MCF 10A (cell line): ENCODE data around the gene CCDC32. TPM values are rescaled to one million over a fixed set of nuclear protein-coding genes. Genes with fewer than 3 reads are reported as not detected.

Experiments used
- BruUV-seq: library from RNA; stranded (reverse); fragments of 400-500 nt; replicated peaks from 2 replicates; lab custom pipeline; 2021; lab: Mats Ljungman, UMichigan
- CTCF ChIA-PET: fragments of 300-600 bp; sonication (Branson Sonifier 250); formaldehyde crosslinking; extraction: SDS; loops from one replicate; lab custom pipeline; 2021; ENCODE audit warnings: antibody characterized with exemption, inconsistent platforms; lab: Yijun Ruan, JAX
- POLR2A ChIA-PET: fragments of 300-600, 350-650 bp; sonication (Branson Sonifier 250); formaldehyde crosslinking; extraction: SDS; loops from one replicate; lab custom pipeline; 2020; ENCODE audit warnings: antibody characterized with exemption, inconsistent platforms; lab: Yijun Ruan, JAX
- DNase-seq: peaks from one replicate; pipeline ENCODE4 v3.0.0-alpha.2; 2018; ENCODE audit not compliant: unreplicated experiment
- H3K27ac Mint-ChIP-seq: one replicate; pipeline ENCODE4 v1.8.0; 2022; ENCODE audit warnings: mild to moderate bottlenecking, low read depth, mixed read lengths; ENCODE audit not compliant: unreplicated experiment
- H3K27me3 Mint-ChIP-seq: one replicate; pipeline ENCODE4 v1.8.0; 2022; ENCODE audit warnings: mixed read lengths; ENCODE audit not compliant: insufficient read depth, unreplicated experiment
- H3K36me3 Mint-ChIP-seq: one replicate; pipeline ENCODE4 v1.8.0; 2022; ENCODE audit warnings: mild to moderate bottlenecking, moderate library complexity, mixed read lengths; ENCODE audit not compliant: insufficient read depth, unreplicated experiment
- H3K4me1 Mint-ChIP-seq: one replicate; pipeline ENCODE4 v1.8.0; 2022; ENCODE audit warnings: mixed read lengths; ENCODE audit not compliant: insufficient read depth, unreplicated experiment
- H3K4me3 Mint-ChIP-seq: one replicate; pipeline ENCODE4 v1.8.0; 2022; ENCODE audit warnings: mild to moderate bottlenecking, moderate library complexity, mixed read lengths; ENCODE audit not compliant: unreplicated experiment
- H3K9me3 Mint-ChIP-seq: one replicate; pipeline ENCODE4 v1.8.0; 2022; ENCODE audit warnings: mixed read lengths; ENCODE audit not compliant: unreplicated experiment
- CTCF ChIP-seq: fragments of 200-600 bp; IDR thresholded peaks from one replicate; pipeline ENCODE4 v1.8.0; 2022; ENCODE audit warnings: antibody characterized with exemption, mild to moderate bottlenecking; ENCODE audit not compliant: unreplicated experiment
- intact Hi-C: fragments of 100-400 bp; cut with micrococcal nuclease; formaldehyde crosslinking; loops from 2 replicates; pipeline ENCODE4 v1.14.1; 2022
- total RNA-seq: library from RNA; stranded (reverse); gene quantifications from 2 replicates; pipeline ENCODE4 v1.2.3, GENCODE V29; 2022

The CCDC32 gene
- total RNA-seq, 1 experiment from 2014 or later, result 18.1 TPM

GRCh38 chr15:40600956-40601355, 36.1 kb upstream of the CCDC32 start:
- no peak overlapping the region for H3K4me3 Mint-ChIP-seq
- CTCF ChIA-PET, result interaction anchor here (1.6 kb wide), 1 partner anchor 8 kb away, joined by 5 read pairs; no protein-coding TSS in a partner anchor
- H3K27ac Mint-ChIP-seq, result no peak overlapping the region
- H3K36me3 Mint-ChIP-seq, result no peaks in the 10 kb centered on the region
- TF ChIP-seq CTCF, result no peak
- POLR2A ChIA-PET, result interaction anchor here (0.8 kb wide), 1 partner anchor 11 kb away, joined by 6 read pairs; no protein-coding TSS in a partner anchor
- no peaks in the 10 kb centered on the region for H3K4me1 Mint-ChIP-seq
- intact Hi-C loops, result no loop called here
- H3K9me3 Mint-ChIP-seq, result no peaks in the 10 kb centered on the region
- DNase-seq, result no peak
- BruUV-seq, result no TSS peak
- H3K27me3 Mint-ChIP-seq, result no peaks in the 10 kb centered on the region

- POLR2A ChIA-PET, result interaction anchor here (1.0 to 1.2 kb wide), 2 partner anchors 10 to 247 kb away, joined by 4 read pairs; no protein-coding TSS in a partner anchor
- H3K9me3 Mint-ChIP-seq, result no peaks in the 10 kb centered on the region
- H3K4me3 Mint-ChIP-seq, result no peak overlapping the region
- CTCF ChIA-PET, result interaction anchor here (0.5 to 1.4 kb wide), 5 partner anchors 21 to 586 kb away, joined by 3 to 7 read pairs (median 3); no protein-coding TSS in a partner anchor
- peaks cover 4% of the 10 kb centered on the region for H3K36me3 Mint-ChIP-seq
- no peak overlapping the region for H3K27ac Mint-ChIP-seq
- no peak for DNase-seq
- no peaks in the 10 kb centered on the region for H3K27me3 Mint-ChIP-seq
- H3K4me1 Mint-ChIP-seq, result peaks cover 6% of the 10 kb centered on the region
- intact Hi-C loops, result loop anchor here (10.0 kb wide), 1 partner anchor 166 kb away; the partner anchor contains the start of genes C15orf62 and GCHFR
- TF ChIP-seq CTCF, result no peak
- no TSS peak for BruUV-seq
These were observed 33.8 kb upstream of the CCDC32 start for GRCh38 chr15:40598672-40599071.

- no peak for TF ChIP-seq CTCF
- peaks cover 6% of the 10 kb centered on the region for H3K4me1 Mint-ChIP-seq
- peaks cover 7% of the 10 kb centered on the region for H3K36me3 Mint-ChIP-seq
- no TSS peak for BruUV-seq
- no peak overlapping the region for H3K27ac Mint-ChIP-seq
- no peaks in the 10 kb centered on the region for H3K9me3 Mint-ChIP-seq
- ChIA-PET CTCF (interaction anchor here (0.6 to 1.4 kb wide), 3 partner anchors 96 to 586 kb away, joined by 3 to 7 read pairs (median 3); no protein-coding TSS in a partner anchor), POLR2A (interaction anchor here (0.6 to 1.2 kb wide), 3 partner anchors 11 to 248 kb away, joined by 3 to 4 read pairs (median 4); no protein-coding TSS in a partner anchor)
- no peak overlapping the region for H3K4me3 Mint-ChIP-seq
- H3K27me3 Mint-ChIP-seq, result no peaks in the 10 kb centered on the region
- intact Hi-C loops, result loop anchor here (10.0 kb wide), 1 partner anchor 167 kb away; the partner anchor contains the start of genes C15orf62 and GCHFR
- no peak for DNase-seq
These were observed 33.3 kb upstream of the CCDC32 start for GRCh38 chr15:40598126-40598525.

- TF ChIP-seq CTCF, result no peak
- H3K9me3 Mint-ChIP-seq, result no peaks in the 10 kb centered on the region
- BruUV-seq, result no TSS peak
- intact Hi-C loops, result loop anchor here (10.0 kb wide), 1 partner anchor 168 kb away; the partner anchor contains the start of genes C15orf62 and GCHFR
- peaks cover 6% of the 10 kb centered on the region for H3K4me1 Mint-ChIP-seq
- ChIA-PET CTCF (no interaction called here), POLR2A (no interaction called here)
- H3K27me3 Mint-ChIP-seq, result no peaks in the 10 kb centered on the region
- no peak overlapping the region for H3K27ac Mint-ChIP-seq
- no peak overlapping the region for H3K4me3 Mint-ChIP-seq
- no peak for DNase-seq
- H3K36me3 Mint-ChIP-seq, result peaks cover 7% of the 10 kb centered on the region
These were observed 32.2 kb upstream of the CCDC32 start for GRCh38 chr15:40597024-40597423.
